OCI-LY1 (cell line): Measurements from ENCODE around the gene ARHGAP24.

Source experiments
- H2AFZ ChIP-seq: fragments of 200-600 bp; sonication (generic), shearing (Covaris generic); 2 replicates; pipeline ENCODE4 v1.6.0; 2014; ENCODE audit warnings: antibody characterized with exemption, mild to moderate bottlenecking, low read length
- H3F3A ChIP-seq: fragments of 200-600 bp; sonication (generic), shearing (Covaris generic); 2 replicates; pipeline ENCODE4 v1.6.0; 2014; ENCODE audit warnings: mild to moderate bottlenecking, antibody characterized with exemption, low read length, moderate library complexity; ENCODE audit not compliant: insufficient read depth
- H3K27ac ChIP-seq: fragments of 200-600 bp; sonication (generic); 2 replicates; pipeline ENCODE4 v1.5.1; 2014; ENCODE audit warnings: low read length, mixed run types, mild to moderate bottlenecking, low read depth; ENCODE audit not compliant: poor library complexity, severe bottlenecking
- H3K27me3 ChIP-seq: fragments of 200-600 bp; sonication (generic); 2 replicates; pipeline ENCODE4 v1.6.0; 2014; ENCODE audit warnings: antibody characterized with exemption, mild to moderate bottlenecking, low read length, moderate library complexity; ENCODE audit not compliant: insufficient read depth
- H3K36me3 ChIP-seq: fragments of 200-600 bp; sonication (generic); 2 replicates; pipeline ENCODE4 v1.6.1; 2014; ENCODE audit warnings: mild to moderate bottlenecking, antibody characterized with exemption, low read length, moderate library complexity, mixed read lengths; ENCODE audit not compliant: insufficient read depth
- H3K4me1 ChIP-seq: fragments of 200-600 bp; sonication (generic); 2 replicates; pipeline ENCODE4 v1.5.1; 2014; ENCODE audit warnings: mild to moderate bottlenecking, low read length, moderate library complexity; ENCODE audit not compliant: insufficient read depth, severe bottlenecking
- H3K4me2 ChIP-seq: fragments of 200-600 bp; sonication (generic), shearing (Covaris generic); 2 replicates; pipeline ENCODE4 v1.6.1; 2014; ENCODE audit warnings: low read length
- H3K4me3 ChIP-seq: fragments of 200-600 bp; sonication (generic); 2 replicates; pipeline ENCODE4 v1.5.1; 2014; ENCODE audit warnings: low read length, low read depth, mild to moderate bottlenecking, mixed read lengths; ENCODE audit not compliant: poor library complexity, severe bottlenecking
- H3K79me2 ChIP-seq: fragments of 200-600 bp; shearing (Covaris generic); 2 replicates; pipeline ENCODE4 v1.6.1; 2016; ENCODE audit warnings: mixed run types, low read length, mixed read lengths; ENCODE audit not compliant: insufficient read depth
- H3K9ac ChIP-seq: fragments of 200-600 bp; sonication (generic), shearing (Covaris generic); 2 replicates; pipeline ENCODE4 v1.6.1; 2014; ENCODE audit warnings: mild to moderate bottlenecking, low read length, mixed read lengths
- H3K9me2 ChIP-seq: fragments of 200-600 bp; sonication (generic), shearing (Covaris generic); 2 replicates; pipeline ENCODE4 v1.6.1; 2014; ENCODE audit warnings: low read depth, mild to moderate bottlenecking, low read length, mixed read lengths
- H3K9me3 ChIP-seq: fragments of 200-600 bp; shearing (Covaris generic); 2 replicates; pipeline ENCODE4 v1.6.1; 2014; ENCODE audit warnings: low read length, mixed read lengths
- H4K20me1 ChIP-seq: fragments of 200-600 bp; sonication (generic), shearing (Covaris generic); 2 replicates; pipeline ENCODE4 v1.6.0; 2016; ENCODE audit warnings: mild to moderate bottlenecking, low read length; ENCODE audit not compliant: insufficient read depth
- CTCF ChIP-seq: fragments of 200-600 bp; sonication (generic), shearing (Covaris generic); IDR thresholded peaks from 2 replicates; pipeline ENCODE4 v1.5.1; 2017; ENCODE audit warnings: mild to moderate bottlenecking, antibody characterized with exemption, low read length, moderate library complexity, mixed read lengths
- EZH2 ChIP-seq: fragments of 200-600 bp; sonication (generic), shearing (Covaris generic); IDR thresholded peaks from 2 replicates; pipeline ENCODE4 v1.8.0; 2017; ENCODE audit warnings: borderline replicate concordance, mixed run types, mild to moderate bottlenecking, antibody characterized with exemption, low read length, moderate library complexity, mixed read lengths

ARHGAP24 gene

GRCh38 chr4:85884251-85884650, 409.3 kb downstream of the ARHGAP24 start:
- Histone ChIP-seq H3K9me2 (no peaks in the 10 kb centered on the region), H4K20me1 (no peaks in the 10 kb centered on the region), H3K36me3 (peaks cover 15% of the 10 kb centered on the region; the same call in 1 of the 2 replicates), H3K4me3 (no peak overlapping the region), H3K4me2 (no peak overlapping the region), H3K9me3 (no peaks in the 10 kb centered on the region), H3K79me2 (peaks cover 4% of the 10 kb centered on the region), H3F3A (peaks cover 6% of the 10 kb centered on the region; the same call in 1 of the 2 replicates), H3K27ac (no peak overlapping the region), H3K27me3 (no peaks in the 10 kb centered on the region), H3K9ac (no peak overlapping the region), H3K4me1 (peaks cover 4% of the 10 kb centered on the region), H2AFZ (no peak overlapping the region)
- TF ChIP-seq EZH2, result no peak
- no peak for TF ChIP-seq CTCF

- Histone ChIP-seq H3K27me3 (no peaks in the 10 kb centered on the region), H3K9me2 (no peaks in the 10 kb centered on the region), H3F3A (peaks cover 6% of the 10 kb centered on the region; the same call in 1 of the 2 replicates), H3K27ac (no peak overlapping the region), H3K4me3 (no peak overlapping the region), H3K36me3 (peaks cover 11% of the 10 kb centered on the region; the same call in 1 of the 2 replicates), H2AFZ (no peak overlapping the region), H3K79me2 (peaks cover 13% of the 10 kb centered on the region; the same call in 1 of the 2 replicates), H3K9ac (no peak overlapping the region), H3K4me2 (no peak overlapping the region), H3K4me1 (peaks cover 9% of the 10 kb centered on the region), H4K20me1 (no peaks in the 10 kb centered on the region), H3K9me3 (no peaks in the 10 kb centered on the region)
- TF ChIP-seq EZH2 (no peak), CTCF (no peak)
Measured at GRCh38 chr4:85886665-85887064, 411.7 kb downstream of the ARHGAP24 start.

- TF ChIP-seq EZH2 (no peak), CTCF (no peak)
- H3K4me2 ChIP-seq, result no peak overlapping the region
- 0 out of 2 replicates have a peak, but pooled peaks cover 6% of the 10 kb centered on the region for H3F3A ChIP-seq
- peaks cover 13% of the 10 kb centered on the region; the same call in 1 of the 2 replicates for H3K79me2 ChIP-seq
- H3K4me3 ChIP-seq, result no peak overlapping the region
- H3K36me3 ChIP-seq, result peaks cover 2% of the 10 kb centered on the region; the same call in 1 of the 2 replicates
- H4K20me1 ChIP-seq, result no peaks in the 10 kb centered on the region
- H3K27ac ChIP-seq, result no peak overlapping the region
- H3K9ac ChIP-seq, result no peak overlapping the region
- H3K4me1 ChIP-seq, result peaks cover 9% of the 10 kb centered on the region
- no peaks in the 10 kb centered on the region for H3K27me3 ChIP-seq
- no peaks in the 10 kb centered on the region for H3K9me2 ChIP-seq
- no peaks in the 10 kb centered on the region for H3K9me3 ChIP-seq
- no peak overlapping the region for H2AFZ ChIP-seq
Measured at GRCh38 chr4:85889314-85889713, 414.4 kb downstream of the ARHGAP24 start.
